Measurements from ENCODE around the gene RPS2. TPM values are rescaled to one million over a fixed set of nuclear protein-coding genes. Genes with fewer than 3 reads are reported as not detected.

Gene RPS2
- total RNA-seq, 5 donors from 2014 or later (not counting 1 experiment from before 2014, with no cell fraction given), result 3,208 to 3,662 (median 3,410) TPM

- DNase-seq (peak in 2 of 35 experiments; percentile 17 to 44), ATAC-seq (replicated peaks in 1 of 4) (no peak)
- H3K27ac Mint-ChIP-seq, result peak overlapping the region; percentile 76 to 88
- H3K36me3 ChIP-seq (ENCODE audit: control insufficient read depth in 2 of 2, extremely low read depth in 1 of 2, insufficient read depth in 1 of 2, low read length in 1 of 2), result peaks cover 3 to 5% of the 10 kb centered on the region in 2 donors
- H3K4me3 Mint-ChIP-seq, result peak overlapping the region; percentile 82 to 87 (median 84)
- no peaks in the 10 kb centered on the region for H3K36me3 Mint-ChIP-seq
- H3K4me1 Mint-ChIP-seq, result peaks cover 41 to 52% (median 42%) of the 10 kb centered on the region in 3 donors
- H3K27me3 ChIP-seq (replicated peaks in 1 of 2; ENCODE audit: control insufficient read depth in 2 of 2, extremely low read depth in 1 of 2, insufficient read depth in 2 of 2, low read length in 1 of 2), result no peaks in the 10 kb centered on the region
- H3K27ac ChIP-seq (ENCODE audit: low read length), result peak overlapping the region; percentile 53
- H3K4me3 ChIP-seq (ENCODE audit: control insufficient read depth in 1 of 2, extremely low read depth in 1 of 2, low read length in 1 of 2), result peak overlapping the region; percentile 59 to 70
- H3K9me3 Mint-ChIP-seq, result no peaks in the 10 kb centered on the region
- peaks cover 19 to 62% of the 10 kb centered on the region in 2 experiments for H3K4me1 ChIP-seq (ENCODE audit: control insufficient read depth in 1 of 2, extremely low read depth in 1 of 2, insufficient read depth in 2 of 2, low read length in 2 of 2)
- H3K9me3 ChIP-seq, result no peaks in the 10 kb centered on the region
- no peaks in the 10 kb centered on the region for H3K27me3 Mint-ChIP-seq
- ChIA-PET CTCF (interaction anchor here in 1 of 2 donors (0.6 to 1.3 kb wide), 2 partner anchors 16 to 144 kb away, joined by 3 to 6 read pairs; no protein-coding TSS in a partner anchor), POLR2A (interaction anchor here in 1 of 2 donors (0.6 kb wide), 1 partner anchor 147 kb away, joined by 3 read pairs; the partner anchor contains the start of gene TRAF7)
- 2% methylated on average over 13 of the region's 23 CpGs for WGBS (ENCODE audit: insufficient coverage)
Measured at GRCh38 chr16:2008631-2009163, 44.1 kb upstream of the RPS2 start.

GRCh38 chr16:2008009-2008526 lies 43.4 kb upstream of the RPS2 start:
- ChIA-PET POLR2A (no interaction called here), CTCF (interaction anchor here in 1 of 2 donors (0.6 to 1.3 kb wide), 2 partner anchors 16 to 143 kb away, joined by 3 to 6 read pairs; no protein-coding TSS in a partner anchor)
- 9% methylated on average over 15 of the region's 15 CpGs for WGBS (ENCODE audit: insufficient coverage)
- Mint-ChIP-seq H3K4me3 (peak overlapping the region; percentile 82 to 87 (median 84)), H3K4me1 (peaks cover 41 to 52% (median 42%) of the 10 kb centered on the region in 3 donors), H3K27ac (peak overlapping the region; percentile 76 to 88), H3K9me3 (no peaks in the 10 kb centered on the region), H3K36me3 (no peaks in the 10 kb centered on the region), H3K27me3 (no peaks in the 10 kb centered on the region)
- peak overlapping the region; percentile 1 to 70 for H3K4me3 ChIP-seq (ENCODE audit: control insufficient read depth in 1 of 2, extremely low read depth in 1 of 2, low read length in 1 of 2)
- H3K36me3 ChIP-seq (ENCODE audit: control insufficient read depth in 2 of 2, extremely low read depth in 1 of 2, insufficient read depth in 1 of 2, low read length in 1 of 2), result peaks cover 8 to 9% of the 10 kb centered on the region in 2 donors
- peaks cover 19 to 68% of the 10 kb centered on the region in 2 experiments for H3K4me1 ChIP-seq (ENCODE audit: control insufficient read depth in 1 of 2, extremely low read depth in 1 of 2, insufficient read depth in 2 of 2, low read length in 2 of 2)
- peak overlapping the region; percentile 53 for H3K27ac ChIP-seq (ENCODE audit: low read length)
- no peaks in the 10 kb centered on the region for H3K9me3 ChIP-seq
- ATAC-seq (replicated peaks in 1 of 4) (no peak), DNase-seq (peak in 4 of 35 experiments; percentile 12 to 39 (median 26))
- H3K27me3 ChIP-seq (replicated peaks in 1 of 2; ENCODE audit: control insufficient read depth in 2 of 2, extremely low read depth in 1 of 2, insufficient read depth in 2 of 2, low read length in 1 of 2), result no peaks in the 10 kb centered on the region

- H3K4me1 Mint-ChIP-seq, result peaks cover 41 to 52% (median 42%) of the 10 kb centered on the region in 3 donors
- Histone ChIP-seq H3K27ac (ENCODE audit: low read length) (peak overlapping the region; percentile 53), H3K4me3 (ENCODE audit: control insufficient read depth in 1 of 2, extremely low read depth in 1 of 2, low read length in 1 of 2) (peak overlapping the region in 1 of 2 donors; percentile 1), H3K4me1 (ENCODE audit: control insufficient read depth in 1 of 2, extremely low read depth in 1 of 2, insufficient read depth in 2 of 2, low read length in 2 of 2) (peaks cover 19 to 70% of the 10 kb centered on the region in 2 experiments), H3K36me3 (ENCODE audit: control insufficient read depth in 2 of 2, extremely low read depth in 1 of 2, insufficient read depth in 1 of 2, low read length in 1 of 2) (peaks cover 12 to 17% of the 10 kb centered on the region in 2 donors), H3K9me3 (no peaks in the 10 kb centered on the region), H3K27me3 (replicated peaks in 1 of 2; ENCODE audit: control insufficient read depth in 2 of 2, extremely low read depth in 1 of 2, insufficient read depth in 2 of 2, low read length in 1 of 2) (no peaks in the 10 kb centered on the region)
- H3K36me3 Mint-ChIP-seq, result peaks cover 3% of the 10 kb centered on the region
- WGBS (ENCODE audit: insufficient coverage), result 83% methylated on average over 12 of the region's 16 CpGs
- H3K27ac Mint-ChIP-seq, result peak overlapping the region; percentile 44 to 88
- ATAC-seq (replicated peaks in 1 of 4) (no peak), DNase-seq (no peak)
- H3K27me3 Mint-ChIP-seq, result no peaks in the 10 kb centered on the region
- ChIA-PET CTCF (no interaction called here), POLR2A (no interaction called here)
- H3K4me3 Mint-ChIP-seq, result peak overlapping the region; percentile 82 to 87 (median 84)
- H3K9me3 Mint-ChIP-seq, result no peaks in the 10 kb centered on the region
Measured at GRCh38 chr16:2007081-2007836, 42.6 kb upstream of the RPS2 start.

GRCh38 chr16:2006317-2006716 lies 41.7 kb upstream of the RPS2 start:
- Mint-ChIP-seq H3K27ac (no peak overlapping the region), H3K9me3 (no peaks in the 10 kb centered on the region), H3K27me3 (no peaks in the 10 kb centered on the region), H3K36me3 (peaks cover 5% of the 10 kb centered on the region), H3K4me3 (peak overlapping the region in 2 of 3 donors; percentile 9 to 58), H3K4me1 (peaks cover 41 to 52% (median 42%) of the 10 kb centered on the region in 3 donors)
- POLR2A ChIA-PET, result no interaction called here
- Histone ChIP-seq H3K4me3 (ENCODE audit: control insufficient read depth in 1 of 2, extremely low read depth in 1 of 2, low read length in 1 of 2) (no peak overlapping the region), H3K27me3 (replicated peaks in 1 of 2; ENCODE audit: control insufficient read depth in 2 of 2, extremely low read depth in 1 of 2, insufficient read depth in 2 of 2, low read length in 1 of 2) (no peaks in the 10 kb centered on the region), H3K36me3 (ENCODE audit: control insufficient read depth in 2 of 2, extremely low read depth in 1 of 2, insufficient read depth in 1 of 2, low read length in 1 of 2) (peaks cover 19 to 26% of the 10 kb centered on the region in 2 donors), H3K4me1 (ENCODE audit: control insufficient read depth in 1 of 2, extremely low read depth in 1 of 2, insufficient read depth in 2 of 2, low read length in 2 of 2) (peaks cover 19 to 70% of the 10 kb centered on the region in 2 experiments), H3K9me3 (no peaks in the 10 kb centered on the region), H3K27ac (ENCODE audit: low read length) (no peak overlapping the region)
- ATAC-seq (replicated peaks in 1 of 4) (no peak), DNase-seq (no peak)
- WGBS (ENCODE audit: insufficient coverage), result 97% methylated on average over 7 of the region's 8 CpGs
- CTCF ChIA-PET, result no interaction called here

GRCh38 chr16:2005646-2006045 lies 41.0 kb upstream of the RPS2 start:
- H3K36me3 ChIP-seq (ENCODE audit: control insufficient read depth in 2 of 2, extremely low read depth in 1 of 2, insufficient read depth in 1 of 2, low read length in 1 of 2), result peaks cover 21 to 32% of the 10 kb centered on the region in 2 donors
- H3K27me3 ChIP-seq (replicated peaks in 1 of 2; ENCODE audit: control insufficient read depth in 2 of 2, extremely low read depth in 1 of 2, insufficient read depth in 2 of 2, low read length in 1 of 2), result no peaks in the 10 kb centered on the region
- H3K4me3 ChIP-seq (ENCODE audit: control insufficient read depth in 1 of 2, extremely low read depth in 1 of 2, low read length in 1 of 2), result no peak overlapping the region
- Mint-ChIP-seq H3K4me3 (peak overlapping the region in 1 of 3 donors; percentile 58), H3K9me3 (no peaks in the 10 kb centered on the region), H3K27ac (no peak overlapping the region), H3K4me1 (peaks cover 41 to 52% (median 42%) of the 10 kb centered on the region in 3 donors), H3K27me3 (no peaks in the 10 kb centered on the region), H3K36me3 (peaks cover 8% of the 10 kb centered on the region)
- 86% methylated on average over 21 of the region's 21 CpGs for WGBS (ENCODE audit: insufficient coverage)
- no peak for DNase-seq
- H3K9me3 ChIP-seq, result no peaks in the 10 kb centered on the region
- H3K4me1 ChIP-seq (ENCODE audit: control insufficient read depth in 1 of 2, extremely low read depth in 1 of 2, insufficient read depth in 2 of 2, low read length in 2 of 2), result peaks cover 19 to 68% of the 10 kb centered on the region in 2 experiments
- ATAC-seq (replicated peaks in 1 of 4), result no peak
- ChIA-PET CTCF (interaction anchor here in 1 of 2 donors (0.6 kb wide), 1 partner anchor 127 kb away, joined by 4 read pairs; no protein-coding TSS in a partner anchor), POLR2A (no interaction called here)
- H3K27ac ChIP-seq (ENCODE audit: low read length), result no peak overlapping the region
